Measurements from ENCODE around the gene VPS52.

The VPS52 gene

DNA sequence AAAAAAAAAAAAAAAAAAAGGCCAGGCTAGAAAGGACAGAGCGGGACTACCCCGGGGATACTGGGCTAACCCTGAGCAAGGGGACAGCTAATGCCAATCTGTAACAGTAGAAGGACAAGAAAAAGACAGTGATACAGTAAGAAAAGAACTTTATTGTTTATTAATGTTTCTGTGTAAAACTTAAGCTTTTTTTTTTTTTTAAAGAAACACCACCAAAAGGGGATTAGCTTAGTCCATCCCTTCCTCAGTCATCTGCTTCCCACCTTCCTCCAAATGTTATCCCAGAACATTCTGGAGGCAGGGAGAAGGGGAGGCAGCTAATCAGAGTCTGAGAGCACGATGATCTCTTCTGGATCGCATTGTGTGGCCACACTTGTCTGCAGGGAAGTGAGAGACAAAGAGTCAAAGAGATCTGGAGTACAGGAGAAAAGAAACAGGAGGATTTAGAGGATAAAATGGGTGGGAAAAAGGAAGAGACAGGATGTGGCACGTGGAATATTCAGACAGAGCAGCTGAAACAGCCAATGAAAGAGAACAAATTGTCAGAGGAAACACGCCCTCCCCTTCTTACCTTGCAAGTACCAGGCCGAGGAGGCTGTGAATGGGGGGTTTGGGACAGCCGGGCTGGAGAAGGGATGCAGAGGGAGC is 46.9 kb upstream of the VPS52 start:
- no peak overlapping the region for H2AK5ac ChIP-seq (ENCODE audit: low read length)
- peaks cover 26% of the 10 kb centered on the region for H3K79me2 ChIP-seq (ENCODE audit: control insufficient read depth, insufficient read depth, low read length)
- peaks cover 3% of the 10 kb centered on the region for H3K4me1 ChIP-seq (ENCODE audit: control insufficient read depth, low read depth, low read length)
- peak overlapping the region; percentile 19 for H3K56ac ChIP-seq (ENCODE audit: low read length)
- no CpG with 5 or more reads among the region's 8 CpGs for WGBS (ENCODE audit: extremely low coverage, insufficient coverage, low lambda C conversion rate)
- no peak overlapping the region for H2BK5ac ChIP-seq (ENCODE audit: low read length)
- H3K79me1 ChIP-seq (ENCODE audit: low read length): peaks cover 7% of the 10 kb centered on the region
- H2BK15ac ChIP-seq (replicated peaks; ENCODE audit: low read depth): no peak overlapping the region
- H3K4ac ChIP-seq (ENCODE audit: low read depth, low read length): no peak overlapping the region
- H3K4me3 ChIP-seq (ENCODE audit: low read length): no peak overlapping the region
- H2BK120ac ChIP-seq (ENCODE audit: low read depth, low read length): no peak overlapping the region
- no peak overlapping the region for H4K5ac ChIP-seq (ENCODE audit: low read length)
- H3K23ac ChIP-seq (ENCODE audit: low read length): no peak overlapping the region
- no peak overlapping the region for H3K27ac ChIP-seq (ENCODE audit: low read depth, low read length)
- H4K8ac ChIP-seq (ENCODE audit: low read depth, low read length): no peak overlapping the region
- H3K9ac ChIP-seq (ENCODE audit: low read length): peak overlapping the region; percentile 57
- no peaks in the 10 kb centered on the region for H3K27me3 ChIP-seq (ENCODE audit: insufficient read depth, low read length, poor library complexity)
- H3K18ac ChIP-seq (ENCODE audit: low read length): no peak overlapping the region
- peaks cover 5% of the 10 kb centered on the region for H3K36me3 ChIP-seq (ENCODE audit: control insufficient read depth, insufficient read depth, low read length)
- DNase-seq: no peak
- H3K4me2 ChIP-seq (ENCODE audit: low read length): peak overlapping the region; percentile 14

DNA sequence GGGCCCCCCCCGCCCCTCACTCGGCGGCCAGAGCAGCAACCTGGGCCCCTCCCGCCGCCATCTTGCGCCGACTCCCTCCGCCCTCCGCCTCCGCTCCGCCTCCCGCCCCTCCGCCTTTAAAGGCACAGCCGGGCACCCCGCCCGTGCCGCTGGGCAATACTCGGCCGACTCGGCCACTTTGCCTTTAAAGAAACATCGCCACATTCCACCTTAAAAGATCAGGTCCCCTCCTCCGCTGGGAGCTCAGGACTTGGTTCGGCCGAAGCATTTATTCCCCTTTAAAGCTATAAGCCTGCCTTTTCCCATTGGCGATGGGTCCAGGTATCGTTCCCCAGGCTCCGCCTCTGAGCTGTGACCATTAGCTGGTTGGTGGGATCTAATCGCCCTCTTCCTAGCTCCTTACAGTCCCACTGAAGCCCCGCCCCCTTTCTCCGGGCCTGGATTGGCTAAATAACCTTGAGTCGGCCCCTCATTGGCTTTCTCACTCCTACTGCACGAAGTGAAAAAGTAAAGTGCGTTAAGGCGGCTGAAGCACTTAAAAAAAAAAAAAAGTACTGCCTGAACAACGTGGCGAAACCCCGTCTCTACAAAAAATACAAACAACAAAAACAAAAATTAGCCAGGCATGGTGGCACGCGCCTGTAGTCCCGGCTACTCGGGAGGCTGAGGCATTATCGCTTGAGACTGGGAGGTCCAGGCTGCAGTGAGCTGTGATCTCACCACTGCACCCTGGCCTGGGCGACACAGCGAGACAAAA is 46.2 kb upstream of the VPS52 start, which contains the start of gene ZBTB22:
Gene ZBTB22 (minus strand): TSS at position 76 of the 757 bp plus-strand sequence. CDS start 828 bp downstream, outside the sequence.
- H2BK120ac ChIP-seq (ENCODE audit: low read depth, low read length): no peak within 1 kb of the TSS
- peak within 1 kb of the TSS; percentile 74 for H3K4me3 ChIP-seq (ENCODE audit: low read length)
- peaks cover 26% of the 10 kb centered on the region for H3K79me2 ChIP-seq (ENCODE audit: control insufficient read depth, insufficient read depth, low read length)
- H3K27ac ChIP-seq (ENCODE audit: low read depth, low read length): peak within 1 kb of the TSS; percentile 86
- no peak within 1 kb of the TSS for H4K5ac ChIP-seq (ENCODE audit: low read length)
- no peaks in the 10 kb centered on the region for H3K27me3 ChIP-seq (ENCODE audit: insufficient read depth, low read length, poor library complexity)
- H3K36me3 ChIP-seq (ENCODE audit: control insufficient read depth, insufficient read depth, low read length): peaks cover 5% of the 10 kb centered on the region
- peak within 1 kb of the TSS; percentile 81 for H3K9ac ChIP-seq (ENCODE audit: low read length)
- peaks cover 3% of the 10 kb centered on the region for H3K4me1 ChIP-seq (ENCODE audit: control insufficient read depth, low read depth, low read length)
- no peak within 1 kb of the TSS for H4K8ac ChIP-seq (ENCODE audit: low read depth, low read length)
- no CpG with 5 or more reads among the region's 44 CpGs for WGBS (ENCODE audit: extremely low coverage, insufficient coverage, low lambda C conversion rate)
- H3K23ac ChIP-seq (ENCODE audit: low read length): no peak within 1 kb of the TSS
- no peak within 1 kb of the TSS for H2BK15ac ChIP-seq (replicated peaks; ENCODE audit: low read depth)
- H2AK5ac ChIP-seq (ENCODE audit: low read length): no peak within 1 kb of the TSS
- H3K56ac ChIP-seq (ENCODE audit: low read length): peak within 1 kb of the TSS; percentile 90
- peak within 1 kb of the TSS; percentile 27 for H2BK5ac ChIP-seq (ENCODE audit: low read length)
- no peak within 1 kb of the TSS for H3K4ac ChIP-seq (ENCODE audit: low read depth, low read length)
- peak within 1 kb of the TSS; percentile 30 for H3K4me2 ChIP-seq (ENCODE audit: low read length)
- peak within 1 kb of the TSS; percentile 33 for H3K18ac ChIP-seq (ENCODE audit: low read length)
- peak; percentile 100 for DNase-seq
- peaks cover 7% of the 10 kb centered on the region for H3K79me1 ChIP-seq (ENCODE audit: low read length)

GRCh38 chr6:33317419-33317668 is 45.7 kb upstream of the VPS52 start:
- WGBS (ENCODE audit: extremely low coverage, insufficient coverage, low lambda C conversion rate): no CpG with 5 or more reads among the region's 27 CpGs
- H3K79me2 ChIP-seq (ENCODE audit: control insufficient read depth, insufficient read depth, low read length): peaks cover 25% of the 10 kb centered on the region
- no peak overlapping the region for H3K23ac ChIP-seq (ENCODE audit: low read length)
- peaks cover 5% of the 10 kb centered on the region for H3K36me3 ChIP-seq (ENCODE audit: control insufficient read depth, insufficient read depth, low read length)
- DNase-seq: no peak
- no peak overlapping the region for H3K4ac ChIP-seq (ENCODE audit: low read depth, low read length)
- no peak overlapping the region for H4K5ac ChIP-seq (ENCODE audit: low read length)
- no peaks in the 10 kb centered on the region for H3K27me3 ChIP-seq (ENCODE audit: insufficient read depth, low read length, poor library complexity)
- no peak overlapping the region for H2BK15ac ChIP-seq (replicated peaks; ENCODE audit: low read depth)
- H3K4me3 ChIP-seq (ENCODE audit: low read length): no peak overlapping the region
- H4K8ac ChIP-seq (ENCODE audit: low read depth, low read length): no peak overlapping the region
- H3K79me1 ChIP-seq (ENCODE audit: low read length): peaks cover 7% of the 10 kb centered on the region
- H3K4me1 ChIP-seq (ENCODE audit: control insufficient read depth, low read depth, low read length): peaks cover 3% of the 10 kb centered on the region
- H3K27ac ChIP-seq (ENCODE audit: low read depth, low read length): no peak overlapping the region
- no peak overlapping the region for H3K9ac ChIP-seq (ENCODE audit: low read length)
- H2BK120ac ChIP-seq (ENCODE audit: low read depth, low read length): no peak overlapping the region
- H2BK5ac ChIP-seq (ENCODE audit: low read length): no peak overlapping the region
- H3K56ac ChIP-seq (ENCODE audit: low read length): peak overlapping the region; percentile 90
- H3K18ac ChIP-seq (ENCODE audit: low read length): peak overlapping the region; percentile 33
- H2AK5ac ChIP-seq (ENCODE audit: low read length): no peak overlapping the region
- no peak overlapping the region for H3K4me2 ChIP-seq (ENCODE audit: low read length)

GRCh38 chr6:33316603-33317418 is 45.1 kb upstream of the VPS52 start:
- Histone ChIP-seq H3K27ac (ENCODE audit: low read depth, low read length) (no peak overlapping the region), H3K9ac (ENCODE audit: low read length) (no peak overlapping the region), H3K36me3 (ENCODE audit: control insufficient read depth, insufficient read depth, low read length) (peaks cover 5% of the 10 kb centered on the region), H3K4me3 (ENCODE audit: low read length) (no peak overlapping the region), H3K4me2 (ENCODE audit: low read length) (no peak overlapping the region), H3K79me2 (ENCODE audit: control insufficient read depth, insufficient read depth, low read length) (peaks cover 19% of the 10 kb centered on the region), H3K79me1 (ENCODE audit: low read length) (peaks cover 7% of the 10 kb centered on the region), H4K8ac (ENCODE audit: low read depth, low read length) (no peak overlapping the region), H3K18ac (ENCODE audit: low read length) (no peak overlapping the region), H3K4me1 (ENCODE audit: control insufficient read depth, low read depth, low read length) (peaks cover 5% of the 10 kb centered on the region), H2BK120ac (ENCODE audit: low read depth, low read length) (no peak overlapping the region), H3K23ac (ENCODE audit: low read length) (no peak overlapping the region), H2BK5ac (ENCODE audit: low read length) (no peak overlapping the region), H3K4ac (ENCODE audit: low read depth, low read length) (no peak overlapping the region), H4K5ac (ENCODE audit: low read length) (no peak overlapping the region), H2AK5ac (ENCODE audit: low read length) (no peak overlapping the region), H3K27me3 (ENCODE audit: insufficient read depth, low read length, poor library complexity) (no peaks in the 10 kb centered on the region), H2BK15ac (replicated peaks; ENCODE audit: low read depth) (no peak overlapping the region), H3K56ac (ENCODE audit: low read length) (no peak overlapping the region)
- no peak for DNase-seq
- WGBS (ENCODE audit: extremely low coverage, insufficient coverage, low lambda C conversion rate): no CpG with 5 or more reads among the region's 19 CpGs

- H2BK120ac ChIP-seq (ENCODE audit: low read depth, low read length): no peak overlapping the region
- no CpG with 5 or more reads among the region's 17 CpGs for WGBS (ENCODE audit: extremely low coverage, insufficient coverage, low lambda C conversion rate)
These were observed 44.3 kb upstream of the VPS52 start for GRCh38 chr6:33315793-33316602.

More at GRCh38 chr6:33315793-33316602, 44.3 kb upstream of the VPS52 start:
- Histone ChIP-seq H3K27ac (ENCODE audit: low read depth, low read length) (no peak overlapping the region), H3K23ac (ENCODE audit: low read length) (no peak overlapping the region), H3K4me1 (ENCODE audit: control insufficient read depth, low read depth, low read length) (peaks cover 2% of the 10 kb centered on the region), H2BK5ac (ENCODE audit: low read length) (no peak overlapping the region), H3K9ac (ENCODE audit: low read length) (no peak overlapping the region), H3K4ac (ENCODE audit: low read depth, low read length) (no peak overlapping the region), H4K5ac (ENCODE audit: low read length) (no peak overlapping the region), H3K27me3 (ENCODE audit: insufficient read depth, low read length, poor library complexity) (no peaks in the 10 kb centered on the region), H3K18ac (ENCODE audit: low read length) (no peak overlapping the region), H3K36me3 (ENCODE audit: control insufficient read depth, insufficient read depth, low read length) (peaks cover 5% of the 10 kb centered on the region), H3K79me1 (ENCODE audit: low read length) (peaks cover 7% of the 10 kb centered on the region), H3K4me2 (ENCODE audit: low read length) (no peak overlapping the region), H3K56ac (ENCODE audit: low read length) (no peak overlapping the region), H3K79me2 (ENCODE audit: control insufficient read depth, insufficient read depth, low read length) (peaks cover 11% of the 10 kb centered on the region), H2BK15ac (replicated peaks; ENCODE audit: low read depth) (no peak overlapping the region), H3K4me3 (ENCODE audit: low read length) (no peak overlapping the region), H4K8ac (ENCODE audit: low read depth, low read length) (no peak overlapping the region), H2AK5ac (ENCODE audit: low read length) (no peak overlapping the region)
- no peak for DNase-seq
